Naive thymus-derived CD8-positive, alpha-beta T cell (primary cell): Measurements from ENCODE around the gene PFKFB4. TPM values are rescaled to one million over a fixed set of nuclear protein-coding genes. Genes with fewer than 3 reads are reported as not detected.

Source experiments
- ATAC-seq, 2 donors: fragments of 150-1000 bp; cut with Tn5 transposase in 1 of 2; sonication (Bioruptor Pico), chemical (Tn5 transposase) in 1 of 2; 1 replicate in 1 of 2; 2 replicates in 1 of 2; pipeline ENCODE4 v1.10.0; 2021; ENCODE audit warnings: mild to moderate bottlenecking in 2 of 2, moderate library complexity in 2 of 2
- POLR2A ChIA-PET: fragments of 350-600 bp; sonication (Branson Sonifier 250); formaldehyde crosslinking; loops from one replicate; lab custom pipeline; 2021; ENCODE audit warnings: antibody characterized with exemption; lab: Charles Lee
- DNase-seq, 10 donors: peaks; one replicate each; pipeline versions ENCODE4 v3.0.0 to v3.0.0-alpha.2; 2020 to 2022
- H3K27ac Mint-ChIP-seq, 10 donors: one replicate each; pipeline ENCODE4 v1.8.0; 2020 to 2022; ENCODE audit warnings: mild to moderate bottlenecking in 10 of 10, mixed read lengths in 10 of 10, moderate library complexity in 4 of 10, inconsistent platforms in 1 of 10
- H3K27me3 Mint-ChIP-seq, 5 donors: one replicate each; pipeline ENCODE4 v1.8.0; 2021 to 2022; ENCODE audit warnings: mixed read lengths in 5 of 5
- H3K36me3 Mint-ChIP-seq, 3 donors: one replicate each; pipeline ENCODE4 v1.8.0; 2020 to 2022; ENCODE audit warnings: mixed read lengths in 3 of 3, mild to moderate bottlenecking in 2 of 3, inconsistent platforms in 1 of 3
- H3K4me1 Mint-ChIP-seq, 4 donors: one replicate each; pipeline ENCODE4 v1.8.0; 2021 to 2022; ENCODE audit warnings: mixed read lengths in 4 of 4
- H3K4me3 Mint-ChIP-seq, 10 donors: one replicate each; pipeline ENCODE4 v1.8.0; 2020 to 2022; ENCODE audit warnings: mild to moderate bottlenecking in 10 of 10, mixed read lengths in 10 of 10, moderate library complexity in 6 of 10, inconsistent platforms in 1 of 10
- H3K9me3 Mint-ChIP-seq, 9 donors: one replicate each; pipeline ENCODE4 v1.8.0; 2020 to 2022; ENCODE audit warnings: mixed read lengths in 9 of 9, mild to moderate bottlenecking in 3 of 9, inconsistent platforms in 1 of 9, moderate library complexity in 1 of 9
- polyA plus RNA-seq, 3 donors: library from polyadenylated mRNA; unstranded; fragments of 300-500 nt; fragmentation: Illumina TruSeq; gene quantifications; one replicate each; pipeline ENCODE4 v1.2.3, GENCODE V29; 2021
- total RNA-seq, 8 experiments: library from RNA in 2 of 8; stranded (reverse) in 2 of 8; gene quantifications; one replicate each; pipeline ENCODE4 v1.2.3 and lab custom pipeline; 2021 to 2026

PFKFB4 gene
- total and polyA plus RNA-seq, 5 experiments from 2014 or later = 1.1 to 3.3 (median 2.4) TPM

DNA sequence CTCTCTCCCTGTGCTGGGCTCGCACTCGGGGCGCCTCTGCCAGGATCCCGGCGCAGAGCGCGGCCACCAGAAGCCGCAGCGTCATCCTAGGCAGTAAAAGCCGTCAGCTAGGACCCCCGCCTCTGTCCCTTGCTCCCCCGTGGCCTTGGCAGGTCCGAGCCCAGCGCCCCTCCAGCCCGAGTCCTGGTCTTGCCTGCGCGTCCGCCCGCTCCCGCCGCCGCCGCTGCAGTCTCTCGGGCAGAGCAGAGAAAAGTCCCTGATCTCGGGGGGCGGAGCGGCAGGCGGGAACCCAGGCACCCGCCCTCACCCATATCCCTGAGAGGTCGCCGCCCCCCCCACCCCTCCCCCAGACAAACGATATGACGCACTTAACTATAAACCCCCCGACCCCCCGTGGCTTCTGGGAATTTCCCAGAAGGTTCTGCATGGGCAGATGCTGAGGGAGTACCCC lies 38.5 kb upstream of the PFKFB4 start, which contains the start of gene COL7A1:
TSS of gene COL7A1 (minus strand) at position 255 of the 451 bp plus-strand sequence. CDS start at position 85, 170 bp downstream.
- Mint-ChIP-seq H3K27ac (peak within 1 kb of the TSS in 3 of 10 donors; percentile 35 to 84 (median 60)), H3K9me3 (no peaks in the 10 kb centered on the region), H3K4me1 (peaks cover 5 to 17% (median 9%) of the 10 kb centered on the region in 4 donors), H3K4me3 (peak within 1 kb of the TSS in 7 of 10 donors; percentile 8 to 67 (median 45)), H3K36me3 (peaks cover 0 to 17% (median 0%) of the 10 kb centered on the region in 3 donors), H3K27me3 (peaks cover 8 to 54% (median 28%) of the 10 kb centered on the region in 5 donors)
- ATAC-seq = peak; percentile 35 to 62
- POLR2A ChIA-PET = no interaction called here
- peak in 3 of 10 donors; percentile 8 to 17 (median 12) for DNase-seq

DNA sequence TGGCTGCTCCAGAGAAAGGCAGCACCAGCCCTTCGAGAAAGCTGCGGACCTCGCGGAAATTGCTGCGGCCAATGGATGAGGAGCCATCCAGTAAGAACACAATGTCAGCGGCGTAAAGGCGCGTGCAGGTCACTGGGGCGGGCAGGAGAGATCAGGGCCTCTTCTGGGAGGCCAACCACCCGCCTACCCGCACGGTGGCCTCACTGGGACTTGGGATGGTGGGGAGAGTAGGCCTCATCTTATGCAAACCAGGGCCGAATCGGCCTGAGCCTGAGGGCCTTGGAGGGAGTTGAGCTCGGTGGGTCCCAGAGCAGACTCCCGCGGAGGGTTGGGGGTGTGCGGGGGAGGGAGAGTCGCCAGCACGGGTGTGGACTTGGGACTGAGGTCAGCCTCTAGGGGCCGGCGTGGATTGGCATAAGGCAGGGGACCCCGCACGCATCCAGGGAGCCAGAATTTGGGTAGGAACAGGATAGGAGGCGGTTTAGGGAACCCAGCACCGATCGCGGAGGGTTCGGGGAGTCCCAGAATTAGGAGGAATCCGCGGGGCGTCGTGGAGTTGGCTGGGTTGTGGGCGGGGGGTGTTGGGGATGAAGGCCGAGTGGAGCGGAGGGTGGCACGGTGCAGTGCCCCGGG lies 37.9 kb upstream of the PFKFB4 start:
- POLR2A ChIA-PET = no interaction called here
- peak overlapping the region in 7 of 10 donors; percentile 8 to 67 (median 45) for H3K4me3 Mint-ChIP-seq
- no peak for DNase-seq
- peaks cover 0 to 12% (median 0%) of the 10 kb centered on the region in 3 donors for H3K36me3 Mint-ChIP-seq
- peak overlapping the region in 3 of 10 donors; percentile 35 to 60 (median 37) for H3K27ac Mint-ChIP-seq
- H3K4me1 Mint-ChIP-seq = peaks cover 5 to 17% (median 9%) of the 10 kb centered on the region in 4 donors
- no peak for ATAC-seq
- H3K27me3 Mint-ChIP-seq = peaks cover 11 to 59% (median 33%) of the 10 kb centered on the region in 5 donors
- H3K9me3 Mint-ChIP-seq = no peaks in the 10 kb centered on the region

DNA sequence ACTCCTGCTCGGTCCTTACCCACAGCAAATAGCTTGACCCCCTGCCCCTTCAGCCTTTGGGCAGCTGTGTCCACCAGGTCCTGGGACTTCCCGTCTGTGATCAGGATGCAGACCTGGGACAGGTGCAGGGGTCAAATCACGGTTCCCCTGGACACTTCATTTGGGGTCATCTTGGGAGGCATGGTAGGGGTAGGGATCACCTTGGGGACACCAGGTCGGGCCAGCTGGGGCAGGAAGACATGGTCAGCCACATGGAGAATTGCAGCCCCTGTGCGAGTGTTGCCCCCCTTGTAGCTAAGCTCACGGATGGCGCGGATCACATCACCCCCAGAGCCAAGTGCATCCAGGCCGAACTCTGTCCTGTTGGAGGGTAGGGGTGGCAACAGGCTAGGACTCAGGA lies 36.7 kb upstream of the PFKFB4 start:
- Mint-ChIP-seq H3K36me3 (peaks cover 0 to 2% (median 0%) of the 10 kb centered on the region in 3 donors), H3K9me3 (no peaks in the 10 kb centered on the region), H3K27me3 (peaks cover 16 to 70% (median 42%) of the 10 kb centered on the region in 5 donors), H3K27ac (peak overlapping the region in 1 of 10 donors; percentile 56), H3K4me1 (peaks cover 5 to 17% (median 9%) of the 10 kb centered on the region in 4 donors), H3K4me3 (no peak overlapping the region)
- POLR2A ChIA-PET = no interaction called here
- DNase-seq (no peak), ATAC-seq (no peak)

DNA sequence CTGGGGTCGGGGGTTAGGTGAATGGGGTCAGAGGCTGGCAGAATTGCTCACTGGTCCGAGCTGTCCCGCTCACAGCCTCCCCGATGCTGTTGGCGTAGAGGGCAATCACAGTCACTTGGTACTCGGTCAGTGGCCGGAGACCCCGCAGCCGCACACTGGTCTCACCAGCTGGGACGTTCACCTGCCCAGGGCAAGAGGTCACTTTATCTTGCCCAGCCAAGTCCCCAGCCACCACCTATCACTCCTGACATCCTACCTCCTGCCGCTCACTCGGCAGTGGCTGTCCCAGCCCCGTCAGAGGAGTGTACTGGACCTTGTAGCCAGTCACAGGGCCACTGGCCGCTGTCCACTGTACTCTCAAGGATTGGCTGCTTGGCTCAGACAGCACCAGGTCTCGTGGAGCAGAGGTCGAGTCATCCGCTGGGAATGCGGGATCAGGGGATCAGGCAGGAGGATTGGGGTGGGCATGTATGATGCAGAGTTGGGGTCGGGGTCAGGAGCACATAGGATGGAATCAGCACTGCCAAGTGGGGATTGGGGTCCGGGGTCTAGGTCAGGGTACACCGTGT lies 36.0 kb upstream of the PFKFB4 start:
- Mint-ChIP-seq H3K27ac (no peak overlapping the region), H3K27me3 (peaks cover 16 to 78% (median 47%) of the 10 kb centered on the region in 5 donors), H3K4me3 (no peak overlapping the region), H3K4me1 (peaks cover 5 to 17% (median 9%) of the 10 kb centered on the region in 4 donors), H3K9me3 (no peaks in the 10 kb centered on the region), H3K36me3 (no peaks in the 10 kb centered on the region)
- POLR2A ChIA-PET = no interaction called here
- no peak for ATAC-seq
- DNase-seq = no peak

DNA sequence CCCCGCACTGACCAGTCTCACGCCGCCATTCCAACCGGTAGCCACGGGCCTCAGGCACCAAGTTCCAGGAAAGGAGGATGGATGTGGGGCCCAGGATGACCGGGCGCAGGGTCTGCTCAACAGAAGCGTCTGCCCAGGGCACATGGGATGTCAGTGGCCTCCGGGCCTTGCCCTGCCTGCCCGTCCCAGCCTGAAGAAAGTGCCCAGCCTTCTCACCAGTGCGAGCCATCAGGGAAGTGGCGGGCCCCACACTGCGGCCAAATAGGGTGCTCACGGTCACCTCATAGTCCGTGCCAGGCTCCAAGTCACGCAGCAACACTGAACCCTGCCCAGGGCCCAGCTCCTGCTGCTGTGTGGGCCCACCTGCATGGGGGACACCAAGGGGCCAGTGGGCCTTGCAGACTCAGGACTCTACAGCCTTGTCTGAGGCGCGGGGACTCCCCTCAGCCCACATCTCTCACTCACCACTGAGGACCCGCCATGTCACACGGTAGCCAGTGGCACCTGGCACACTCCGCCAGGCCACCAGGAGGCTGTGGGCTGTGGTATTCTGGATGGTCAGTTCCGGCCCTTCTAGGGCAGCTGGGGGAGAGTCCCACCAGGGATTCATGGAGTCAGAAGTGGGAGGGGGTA lies 35.4 kb upstream of the PFKFB4 start:
- H3K36me3 Mint-ChIP-seq = no peaks in the 10 kb centered on the region

DNA sequence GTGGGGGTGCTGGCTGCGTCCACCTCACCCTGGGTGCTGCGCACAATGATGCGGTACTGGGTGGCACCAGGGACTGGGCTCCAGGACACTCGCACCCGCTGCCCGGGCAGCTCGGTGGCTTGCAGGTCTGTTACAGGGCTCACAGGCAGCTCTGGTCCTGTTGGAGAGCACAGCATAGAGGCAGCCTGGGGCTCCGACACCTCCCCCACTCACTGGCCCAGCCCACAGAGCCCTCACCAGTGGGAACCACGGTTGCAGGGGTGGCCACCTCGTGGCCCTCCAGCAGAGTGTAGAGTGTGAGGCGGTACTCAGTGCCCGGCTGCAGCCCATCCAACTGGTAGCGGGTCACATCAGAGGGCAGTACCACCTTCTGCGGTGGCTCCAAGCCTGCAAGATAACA lies 34.8 kb upstream of the PFKFB4 start:
- Mint-ChIP-seq H3K9me3 (no peaks in the 10 kb centered on the region), H3K36me3 (no peaks in the 10 kb centered on the region), H3K27ac (no peak overlapping the region), H3K27me3 (peaks cover 16 to 88% (median 58%) of the 10 kb centered on the region in 5 donors), H3K4me1 (peaks cover 5 to 16% (median 9%) of the 10 kb centered on the region in 4 donors), H3K4me3 (no peak overlapping the region)
- ATAC-seq (no peak), DNase-seq (no peak)
- POLR2A ChIA-PET = no interaction called here

More for the DNA sequence above, 35.4 kb upstream of the PFKFB4 start:
- H3K4me1 Mint-ChIP-seq = peaks cover 5 to 17% (median 9%) of the 10 kb centered on the region in 4 donors
- H3K9me3 Mint-ChIP-seq = no peaks in the 10 kb centered on the region
- ATAC-seq (no peak), DNase-seq (no peak)
- no peak overlapping the region for H3K4me3 Mint-ChIP-seq
- H3K27ac Mint-ChIP-seq = no peak overlapping the region
- POLR2A ChIA-PET = no interaction called here
- peaks cover 16 to 84% (median 53%) of the 10 kb centered on the region in 5 donors for H3K27me3 Mint-ChIP-seq

DNA sequence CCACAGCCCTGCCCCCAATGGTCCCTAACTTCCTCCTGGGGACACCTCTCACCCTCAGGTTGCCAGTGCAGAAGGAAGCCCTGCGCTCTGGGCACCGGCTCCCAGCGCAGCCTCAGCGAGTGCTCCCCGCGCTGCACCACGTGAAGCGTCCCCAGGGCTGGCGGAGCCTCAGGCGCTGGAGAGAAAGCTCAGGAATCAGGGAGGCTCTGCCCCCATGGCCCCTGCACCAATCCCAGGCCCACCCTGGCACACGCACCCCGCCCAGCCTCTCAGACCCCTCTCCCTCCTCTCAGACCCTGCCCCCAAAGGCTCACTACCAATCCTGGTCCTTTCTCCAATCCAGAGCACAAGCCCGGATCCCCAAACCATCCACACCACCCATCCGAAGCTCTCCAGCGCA lies 31.6 kb upstream of the PFKFB4 start:
- Mint-ChIP-seq H3K27me3 (peaks cover 12 to 65% (median 50%) of the 10 kb centered on the region in 5 donors), H3K27ac (peak overlapping the region in 1 of 10 donors; percentile 71), H3K4me1 (no peaks in the 10 kb centered on the region), H3K9me3 (no peaks in the 10 kb centered on the region), H3K4me3 (no peak overlapping the region), H3K36me3 (no peaks in the 10 kb centered on the region)
- DNase-seq = no peak
- POLR2A ChIA-PET = no interaction called here
- no peak for ATAC-seq

DNA sequence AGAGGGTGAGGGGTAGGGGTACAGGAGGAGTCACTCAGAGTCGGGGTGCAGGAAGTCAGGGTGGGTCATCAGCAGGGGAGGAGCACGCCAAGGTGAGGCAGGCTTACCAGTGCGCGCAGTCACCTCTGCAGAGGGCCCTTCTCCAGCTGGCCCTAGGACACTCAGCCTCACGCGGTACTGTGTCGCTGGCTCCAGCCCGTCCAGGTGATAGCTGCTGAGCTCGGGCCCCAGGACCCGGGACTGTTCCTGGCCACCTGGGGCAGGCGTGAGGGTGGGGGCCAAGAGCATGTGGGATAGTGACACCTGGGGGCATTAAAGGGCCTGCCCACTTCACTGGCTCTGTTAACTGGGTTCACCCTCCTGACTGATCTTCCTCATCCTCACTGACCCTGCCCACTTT lies 31.1 kb upstream of the PFKFB4 start:
- ATAC-seq (no peak), DNase-seq (no peak)
- no peaks in the 10 kb centered on the region for H3K4me1 Mint-ChIP-seq
- no peaks in the 10 kb centered on the region for H3K9me3 Mint-ChIP-seq
- POLR2A ChIA-PET = no interaction called here
- H3K27me3 Mint-ChIP-seq = peaks cover 12 to 59% (median 45%) of the 10 kb centered on the region in 5 donors
- no peaks in the 10 kb centered on the region for H3K36me3 Mint-ChIP-seq
- no peak overlapping the region for H3K4me3 Mint-ChIP-seq
- H3K27ac Mint-ChIP-seq = peak overlapping the region in 1 of 10 donors; percentile 71

DNA sequence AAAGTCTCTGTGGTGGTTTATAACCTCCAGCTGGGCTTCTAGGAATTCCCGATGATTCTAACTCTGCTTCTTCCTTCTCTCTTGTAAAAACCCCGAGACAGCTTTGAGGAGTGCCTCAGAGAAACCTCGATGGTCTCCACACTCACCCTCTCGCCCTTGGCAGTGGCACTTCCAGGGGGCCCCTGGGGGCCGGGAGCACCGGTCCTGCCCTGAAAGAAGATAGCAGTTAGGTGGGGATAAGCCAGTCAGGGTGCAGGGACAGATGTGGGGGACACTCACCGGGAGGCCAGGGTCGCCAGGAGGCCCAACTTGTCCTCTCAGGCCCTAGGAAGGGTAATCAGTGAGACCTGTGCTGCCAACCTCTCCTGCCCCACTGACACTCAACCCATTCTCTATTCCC lies 28.8 kb upstream of the PFKFB4 start:
- Mint-ChIP-seq H3K4me3 (no peak overlapping the region), H3K4me1 (no peaks in the 10 kb centered on the region), H3K9me3 (no peaks in the 10 kb centered on the region), H3K27ac (no peak overlapping the region), H3K27me3 (peaks cover 8 to 42% (median 29%) of the 10 kb centered on the region in 5 donors), H3K36me3 (no peaks in the 10 kb centered on the region)
- ATAC-seq = no peak
- POLR2A ChIA-PET = no interaction called here
- no peak for DNase-seq

DNA sequence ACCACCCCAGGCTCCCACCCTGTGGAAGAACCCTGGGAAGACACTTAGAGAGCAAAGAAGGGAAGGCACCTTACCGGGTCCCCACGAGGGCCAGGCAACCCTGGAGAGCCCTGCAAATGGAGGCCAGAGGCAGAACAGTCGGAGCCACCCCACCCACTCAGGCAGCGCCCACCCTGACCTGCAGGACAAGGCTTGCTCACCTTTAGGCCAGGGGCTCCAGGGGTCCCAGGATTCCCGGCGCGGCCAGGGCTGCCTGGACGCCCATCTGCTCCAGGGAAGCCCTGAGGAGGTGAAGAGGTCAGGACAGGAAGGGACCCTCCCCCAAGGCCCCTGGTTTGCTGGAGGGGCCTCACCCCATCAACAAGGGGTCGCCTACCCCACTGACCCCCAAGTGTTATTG lies 28.2 kb upstream of the PFKFB4 start:
- Mint-ChIP-seq H3K27ac (no peak overlapping the region), H3K9me3 (no peaks in the 10 kb centered on the region), H3K4me1 (no peaks in the 10 kb centered on the region), H3K27me3 (peaks cover 6 to 36% (median 24%) of the 10 kb centered on the region in 5 donors), H3K4me3 (no peak overlapping the region), H3K36me3 (no peaks in the 10 kb centered on the region)
- DNase-seq = no peak
- POLR2A ChIA-PET = no interaction called here
- no peak for ATAC-seq

DNA sequence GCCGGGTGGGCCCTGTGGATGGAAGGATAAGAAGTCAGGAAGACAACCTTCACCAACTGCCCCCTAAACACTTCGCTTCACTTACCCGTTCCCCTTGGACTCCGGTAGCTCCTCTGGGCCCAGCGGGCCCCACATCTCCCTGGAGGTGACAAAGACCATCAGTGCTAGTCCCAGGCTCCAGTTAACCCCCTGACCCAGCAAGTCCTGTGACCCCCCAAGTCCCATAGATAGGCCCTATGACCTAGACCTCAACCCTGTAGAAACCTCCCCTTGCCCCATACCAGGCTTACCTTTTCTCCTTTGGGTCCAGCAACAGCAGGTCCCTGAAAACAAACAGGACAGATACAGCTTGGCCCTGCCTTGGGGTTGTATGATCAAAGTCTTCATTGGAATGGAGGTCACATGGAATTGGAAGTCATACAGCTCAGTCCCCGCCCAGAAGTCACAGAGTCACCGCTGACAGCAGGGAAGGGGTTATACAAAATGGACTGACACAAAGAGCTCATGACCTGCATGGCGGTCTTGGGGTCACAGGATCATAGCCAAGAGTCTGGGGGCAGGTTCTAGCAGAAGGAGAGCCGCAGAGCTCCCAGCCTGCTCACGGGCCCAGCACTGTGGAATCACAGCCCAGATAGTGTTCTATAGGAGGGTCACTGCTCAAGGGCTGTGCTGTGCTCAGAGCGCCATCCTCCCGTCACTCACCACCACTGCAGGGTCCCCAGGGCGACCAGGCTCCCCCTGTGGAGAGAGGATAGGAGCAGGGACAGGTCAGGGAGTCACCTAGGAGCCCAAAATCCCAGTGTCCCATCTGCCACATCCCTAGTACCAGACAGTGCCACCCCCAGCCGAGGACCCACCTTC lies 25.2 kb upstream of the PFKFB4 start:
- POLR2A ChIA-PET = no interaction called here
- H3K27me3 Mint-ChIP-seq = peaks cover 0 to 6% (median 0%) of the 10 kb centered on the region in 5 donors
- ATAC-seq = no peak
- no peaks in the 10 kb centered on the region for H3K4me1 Mint-ChIP-seq
- H3K27ac Mint-ChIP-seq = no peak overlapping the region
- H3K9me3 Mint-ChIP-seq = no peaks in the 10 kb centered on the region
- H3K4me3 Mint-ChIP-seq = no peak overlapping the region
- no peaks in the 10 kb centered on the region for H3K36me3 Mint-ChIP-seq
- no peak for DNase-seq

DNA sequence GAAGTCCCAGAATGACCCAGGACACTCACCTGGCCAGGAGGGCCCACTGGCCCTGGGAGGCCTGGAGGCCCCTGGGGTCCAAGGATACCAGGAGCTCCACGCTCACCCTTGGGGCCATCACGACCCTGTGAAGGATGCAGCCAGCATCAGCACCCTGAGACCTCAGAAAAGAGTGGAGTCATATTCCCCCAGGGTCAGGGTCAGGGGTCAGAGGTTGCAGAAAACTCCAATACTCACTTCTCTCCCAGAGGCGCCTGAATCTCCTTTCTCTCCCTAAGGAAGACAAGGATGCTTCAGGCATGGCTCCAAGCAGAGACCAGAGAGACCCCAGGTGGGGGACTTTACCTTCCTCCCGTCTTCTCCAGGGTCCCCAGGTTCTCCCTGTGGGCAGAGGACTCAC lies 20.0 kb upstream of the PFKFB4 start:
- Mint-ChIP-seq H3K9me3 (no peaks in the 10 kb centered on the region), H3K27ac (no peak overlapping the region), H3K27me3 (no peaks in the 10 kb centered on the region), H3K36me3 (no peaks in the 10 kb centered on the region), H3K4me1 (no peaks in the 10 kb centered on the region), H3K4me3 (no peak overlapping the region)
- no peak for DNase-seq
- no peak for ATAC-seq
- POLR2A ChIA-PET = no interaction called here
